Measurements from ENCODE around the gene CXCL3.

DNA sequence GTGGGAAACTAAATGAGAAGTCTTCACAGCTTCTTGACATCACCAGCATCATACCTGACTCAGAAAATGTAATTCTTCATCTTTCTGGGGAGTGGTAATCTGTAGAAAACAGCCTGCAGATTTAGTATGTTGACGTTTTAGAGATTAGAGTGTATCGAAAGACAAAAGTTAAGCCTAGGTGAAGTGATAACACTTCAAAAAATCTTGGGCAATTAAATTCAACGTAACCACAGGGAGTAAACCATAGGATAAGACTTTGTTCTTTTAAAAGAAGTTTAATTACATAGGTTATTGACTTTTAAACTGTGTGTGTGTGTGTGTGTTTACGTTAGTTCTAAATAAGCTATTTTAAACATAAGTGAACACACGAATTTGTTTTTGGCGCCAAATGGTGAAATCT lies 38.2 kb downstream of the CXCL3 start:
- TF ChIP-seq, protein P1, sequence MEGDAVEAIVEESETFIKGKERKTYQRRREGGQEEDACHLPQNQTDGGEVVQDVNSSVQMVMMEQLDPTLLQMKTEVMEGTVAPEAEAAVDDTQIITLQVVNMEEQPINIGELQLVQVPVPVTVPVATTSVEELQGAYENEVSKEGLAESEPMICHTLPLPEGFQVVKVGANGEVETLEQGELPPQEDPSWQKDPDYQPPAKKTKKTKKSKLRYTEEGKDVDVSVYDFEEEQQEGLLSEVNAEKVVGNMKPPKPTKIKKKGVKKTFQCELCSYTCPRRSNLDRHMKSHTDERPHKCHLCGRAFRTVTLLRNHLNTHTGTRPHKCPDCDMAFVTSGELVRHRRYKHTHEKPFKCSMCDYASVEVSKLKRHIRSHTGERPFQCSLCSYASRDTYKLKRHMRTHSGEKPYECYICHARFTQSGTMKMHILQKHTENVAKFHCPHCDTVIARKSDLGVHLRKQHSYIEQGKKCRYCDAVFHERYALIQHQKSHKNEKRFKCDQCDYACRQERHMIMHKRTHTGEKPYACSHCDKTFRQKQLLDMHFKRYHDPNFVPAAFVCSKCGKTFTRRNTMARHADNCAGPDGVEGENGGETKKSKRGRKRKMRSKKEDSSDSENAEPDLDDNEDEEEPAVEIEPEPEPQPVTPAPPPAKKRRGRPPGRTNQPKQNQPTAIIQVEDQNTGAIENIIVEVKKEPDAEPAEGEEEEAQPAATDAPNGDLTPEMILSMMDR (IDR thresholded peaks at IDR 0.05): no peak
- TF ChIP-seq POLR2A (IDR thresholded peaks at IDR 0.05): no peak

All from lower leg skin (tissue), 3 donors.